HPDE6-E6E7 (cell line): ENCODE data around the gene ACSS1.
A peak's percentile ranks its signal among the peaks of the same experiment; 100 is the strongest.

Source experiments
- DNase-seq: peaks from one replicate; pipeline ENCODE4 v3.0.0; 2011; ENCODE audit warnings: missing footprints; ENCODE audit errors: extremely low spot score

Gene ACSS1

DNA sequence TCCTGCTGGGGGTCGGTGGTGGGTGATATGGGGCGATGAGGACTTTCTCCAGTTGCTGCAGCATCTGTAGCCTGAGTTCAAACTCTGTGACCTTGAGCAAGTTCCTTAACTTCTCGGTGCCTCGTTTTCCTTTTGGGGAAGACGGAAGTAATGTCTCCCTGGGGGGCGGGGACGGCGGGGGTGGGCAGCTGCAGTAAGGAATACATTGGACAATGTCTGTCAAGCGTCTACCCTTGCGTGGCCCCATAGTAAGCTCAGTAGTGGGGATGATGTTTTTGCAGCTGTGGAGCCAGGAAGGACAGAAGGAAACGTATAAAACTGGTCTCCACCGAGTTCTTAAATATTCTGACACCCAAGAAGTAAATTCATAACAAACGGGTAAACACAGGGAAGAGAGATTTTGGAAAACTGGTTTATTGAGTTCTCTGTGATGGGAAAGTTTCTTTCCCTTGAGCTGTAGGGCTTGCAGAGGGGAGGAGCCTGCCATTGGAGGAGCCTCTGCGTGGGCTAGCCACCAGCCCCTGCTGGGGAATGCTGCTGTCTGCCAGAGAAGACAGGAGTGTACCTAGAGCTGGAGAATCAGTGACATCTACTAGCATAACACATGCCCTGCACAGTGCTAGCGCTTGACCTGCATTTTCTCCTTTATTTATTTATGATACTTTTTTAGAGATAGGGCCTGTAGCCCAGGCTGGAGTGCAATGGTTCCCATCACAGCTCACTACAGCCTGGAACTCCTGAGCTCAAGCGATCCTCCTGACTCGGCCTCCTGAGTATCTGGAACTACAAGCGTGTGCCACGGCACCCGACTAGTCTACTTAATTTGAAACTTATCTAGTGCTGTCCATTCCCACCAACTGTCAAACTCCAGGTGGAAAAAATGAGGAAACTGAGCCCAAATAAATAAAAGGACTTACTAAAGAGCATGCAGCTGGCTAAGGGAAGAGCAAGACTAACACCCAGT is 1.2 kb upstream of the ACSS1 start:
- DNase-seq, result no peak

DNA sequence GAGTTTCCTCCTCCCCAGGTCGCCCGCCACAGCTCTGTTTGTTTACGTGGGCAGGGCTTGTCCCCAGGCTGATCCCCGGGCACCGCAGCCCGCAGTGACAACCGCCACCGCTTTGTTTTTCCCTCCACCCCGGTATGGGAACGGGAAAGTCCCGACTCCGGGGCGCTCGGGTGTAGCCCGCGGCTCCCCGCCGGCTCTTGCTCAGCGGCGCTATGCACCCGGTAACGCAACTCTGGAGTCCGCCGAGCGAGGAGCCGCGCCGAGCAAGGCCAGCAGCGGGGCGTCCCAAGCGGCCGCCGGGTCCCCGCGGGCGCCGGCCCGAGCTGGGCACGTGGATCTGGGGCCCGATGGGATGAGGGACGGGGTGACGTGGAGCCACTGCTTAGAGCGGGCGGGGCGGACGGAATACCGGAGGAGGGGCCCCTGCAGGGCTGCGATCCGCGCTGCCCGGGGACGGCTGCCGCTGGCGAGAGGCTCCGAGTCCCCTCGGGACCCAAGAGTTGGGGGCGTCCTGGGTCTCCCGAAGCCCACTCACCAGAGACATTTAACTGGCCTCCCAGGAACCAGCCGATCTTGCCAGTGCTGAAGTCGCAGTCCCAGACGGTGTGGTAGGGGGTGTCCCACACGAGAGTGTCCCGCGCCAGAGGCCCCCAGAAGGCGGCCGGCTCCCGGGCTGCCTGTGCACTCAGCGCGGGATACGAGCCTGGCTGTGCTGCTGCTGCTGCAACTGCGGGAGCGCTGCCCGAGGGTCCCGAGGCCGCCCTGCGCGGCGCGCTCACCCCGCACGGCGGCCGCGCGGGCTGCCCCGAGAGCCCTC is 497 bp downstream of the ACSS1 start:
- peak; percentile 77 for DNase-seq

DNA sequence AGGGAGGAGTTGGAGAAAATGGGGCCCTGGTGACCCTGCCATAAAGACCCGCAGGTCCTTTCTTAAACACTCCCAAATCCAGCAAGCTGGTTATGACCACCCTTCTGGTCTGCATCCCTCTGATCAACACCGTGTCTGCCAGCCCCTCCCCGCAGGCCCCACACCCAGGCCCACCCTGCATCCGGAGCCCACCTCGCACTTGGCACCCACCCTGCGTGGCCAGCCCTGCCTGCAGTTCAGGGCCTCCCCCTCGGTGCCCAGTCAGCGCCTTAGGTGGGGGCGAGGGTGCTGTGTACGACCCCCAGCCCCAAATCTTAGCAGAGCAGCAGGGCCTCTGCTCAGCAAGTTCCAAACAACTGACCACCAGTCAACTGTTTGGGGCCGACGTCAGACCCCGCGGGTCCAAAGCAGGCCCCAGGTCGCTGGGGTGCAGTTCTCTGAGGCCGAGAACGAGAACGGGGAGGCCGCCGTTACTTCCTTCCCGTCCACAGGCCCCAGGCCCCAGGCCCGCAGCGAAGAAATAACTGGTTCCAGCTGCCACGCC is 1.2 kb downstream of the ACSS1 start:
- DNase-seq, result no peak

DNA sequence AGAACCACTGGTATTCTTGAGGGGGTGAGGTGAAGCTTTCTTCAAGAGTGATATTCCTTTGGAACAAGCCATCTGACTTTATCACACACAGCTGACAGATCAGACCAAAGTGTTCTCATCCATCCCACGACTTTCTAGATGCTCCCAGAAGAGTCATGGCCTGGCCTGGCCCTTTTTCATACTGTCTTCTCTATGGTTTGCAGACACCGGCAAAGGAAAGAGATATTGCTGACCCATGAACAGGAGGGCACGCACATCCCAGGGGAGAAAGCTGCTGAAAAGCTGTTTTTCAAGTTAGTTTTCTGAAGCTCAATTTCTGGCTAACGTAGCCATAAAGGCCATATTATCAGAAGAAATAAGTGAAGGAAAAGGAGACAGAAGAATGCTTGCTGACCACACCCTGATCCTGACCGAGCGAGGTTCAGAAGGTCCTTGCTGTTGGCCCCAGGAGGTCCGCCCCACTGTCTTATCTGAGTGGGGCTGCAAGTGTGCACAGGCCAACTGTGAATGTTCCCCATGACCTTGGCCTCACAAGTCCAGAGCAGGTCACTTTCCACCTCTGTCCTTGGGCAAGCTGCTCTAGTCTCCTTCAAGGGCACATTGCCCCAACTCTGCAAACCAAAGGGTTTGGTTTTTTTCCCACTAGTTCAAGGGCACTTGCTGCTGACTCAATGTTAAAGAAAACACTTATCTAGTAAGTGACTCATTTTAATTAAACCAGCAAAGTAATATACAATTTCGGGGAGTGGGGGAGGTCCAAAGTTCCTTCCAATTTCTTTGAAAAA is 2.0 kb downstream of the ACSS1 start:
- DNase-seq, result no peak

DNA sequence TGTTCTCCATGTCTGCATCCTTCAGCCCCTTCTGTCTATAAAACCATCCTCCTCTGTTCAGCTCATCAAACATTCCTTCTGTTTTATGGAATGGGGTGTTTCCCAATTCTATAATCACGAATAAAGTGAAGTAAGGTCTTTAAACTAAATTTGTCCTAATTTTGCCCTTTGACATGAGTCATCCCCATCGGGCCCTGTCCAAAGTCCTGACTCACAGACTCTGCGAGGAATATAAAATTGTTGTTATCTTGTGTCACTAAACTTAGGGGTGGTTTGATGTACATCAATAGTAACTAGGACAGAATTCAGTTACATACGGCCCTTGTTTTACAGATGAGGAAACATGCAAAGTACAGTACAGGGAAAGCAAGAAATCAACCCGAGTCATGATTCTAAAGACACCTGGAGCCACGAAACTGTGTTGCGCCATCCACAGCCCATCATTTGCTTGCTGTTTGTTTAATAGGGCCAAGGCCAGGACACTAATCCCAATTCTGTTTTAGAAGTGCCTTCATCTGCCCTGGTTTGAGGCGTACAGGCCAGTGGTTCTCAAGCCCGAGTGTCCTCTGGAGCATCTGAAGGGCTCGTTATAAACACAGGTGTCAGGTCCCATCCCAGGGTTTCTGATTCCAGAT is 2.8 kb downstream of the ACSS1 start:
- no peak for DNase-seq

DNA sequence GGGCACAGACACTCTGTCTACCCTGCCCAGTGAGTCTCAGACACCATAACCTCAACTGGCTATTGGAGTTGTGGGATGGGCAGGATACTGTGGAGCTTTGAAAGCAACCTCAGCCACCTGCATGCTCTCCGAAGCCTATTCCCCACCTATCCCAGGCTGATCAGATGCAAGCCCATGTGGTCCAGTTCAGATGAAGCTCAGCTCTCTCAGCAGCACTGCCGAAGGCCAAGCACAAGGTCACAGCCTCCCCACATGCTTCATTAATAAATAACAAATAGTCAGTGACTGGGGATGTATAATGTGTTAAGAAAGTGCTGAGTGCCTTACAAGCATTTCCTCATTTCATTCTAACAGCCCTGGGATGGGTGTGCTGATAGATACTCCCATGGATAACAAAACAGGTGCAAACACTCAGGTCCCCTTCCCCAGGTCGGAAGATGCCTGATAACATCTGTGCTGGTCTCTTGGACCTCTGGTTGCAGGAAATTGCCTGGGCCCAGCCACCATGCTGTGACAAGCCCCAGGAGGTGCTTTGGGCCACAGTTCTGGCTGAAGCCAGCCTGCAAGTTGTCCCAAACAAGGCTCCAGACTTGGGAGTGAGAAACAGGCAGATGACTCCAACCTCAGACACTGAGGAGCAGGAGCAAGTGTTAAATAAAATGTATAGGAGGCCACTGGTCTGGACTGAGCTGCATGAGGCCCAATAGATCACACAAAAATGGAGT is 3.7 kb downstream of the ACSS1 start:
- DNase-seq, result no peak

DNA sequence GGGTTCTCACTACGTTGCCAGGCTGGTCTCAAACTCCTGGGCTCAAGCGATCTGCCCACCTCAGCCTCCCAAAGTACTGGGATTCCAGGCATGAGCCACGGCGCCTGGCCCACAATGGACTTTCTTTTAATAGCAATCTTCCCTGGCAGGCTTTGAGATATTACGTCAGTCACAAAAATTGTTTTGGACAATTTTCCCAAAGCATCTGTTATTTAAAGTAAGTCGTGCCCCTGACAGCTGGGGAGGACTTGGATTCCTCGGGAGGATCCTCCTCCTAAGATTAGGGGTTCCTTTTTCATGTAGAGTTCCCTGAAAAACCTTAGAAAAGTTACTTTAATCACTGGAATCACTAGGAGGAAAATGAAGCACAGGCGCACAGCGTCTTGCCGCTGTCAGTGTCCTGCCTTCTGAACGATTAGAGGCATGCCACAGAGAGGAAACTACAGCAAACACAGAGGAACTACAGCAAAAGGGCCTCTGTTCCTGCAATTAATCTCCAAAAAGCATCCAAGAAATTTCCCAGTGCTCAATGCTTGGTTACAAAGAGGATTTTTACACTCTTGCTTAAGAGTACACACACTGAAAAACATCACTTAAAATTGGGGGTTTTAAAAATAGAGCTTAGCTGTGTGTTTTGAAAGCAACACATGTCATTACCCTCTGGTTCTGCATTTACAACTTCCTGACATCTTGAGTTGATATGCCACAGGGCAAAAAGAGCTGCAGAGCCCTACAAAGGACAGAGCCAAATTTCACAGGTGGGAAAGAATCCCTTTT is 4.5 kb downstream of the ACSS1 start:
- no peak for DNase-seq

DNA sequence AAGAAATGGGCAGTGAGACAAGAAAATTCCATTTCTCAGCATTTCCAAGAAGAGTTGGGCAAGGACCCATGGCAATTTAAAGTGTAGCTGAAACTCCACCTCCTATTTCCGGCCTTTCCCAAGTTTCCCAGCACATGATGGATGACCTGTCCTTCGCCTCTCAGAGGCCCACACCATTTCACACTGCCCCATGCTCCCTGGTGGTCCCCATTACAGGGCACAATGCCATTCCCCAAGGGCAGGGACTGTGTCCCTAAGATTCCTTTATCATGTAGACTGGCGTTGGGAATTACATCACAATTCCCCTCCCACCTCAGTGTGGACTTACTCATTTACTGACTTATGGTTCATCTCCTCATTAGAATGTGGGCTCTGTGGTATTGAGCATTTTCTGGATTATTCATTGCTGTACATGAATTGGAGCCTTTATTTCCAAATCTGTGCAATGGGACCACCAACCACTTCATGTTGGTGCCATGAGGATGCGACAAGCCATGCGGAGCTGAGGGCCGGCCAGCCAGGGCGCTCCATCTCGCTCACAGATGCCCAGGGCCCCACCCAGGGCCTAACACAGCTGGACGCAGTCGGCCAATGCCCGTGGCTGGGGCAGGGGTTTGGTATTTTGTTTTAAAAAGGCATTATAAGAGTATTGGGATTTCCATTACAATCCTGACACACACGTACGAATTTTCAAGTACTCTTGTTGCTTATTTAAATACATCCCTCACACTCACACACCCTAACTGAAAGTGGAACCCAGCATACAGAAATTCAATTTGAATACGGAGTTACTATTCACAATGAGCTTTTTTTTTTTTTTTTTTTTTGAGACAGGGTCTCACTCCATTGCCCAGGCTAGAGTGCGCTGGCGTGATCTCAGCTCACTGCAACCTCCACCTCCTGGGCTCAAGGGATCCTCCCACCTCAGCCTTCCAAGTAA is 5.4 kb downstream of the ACSS1 start:
- no peak for DNase-seq

DNA sequence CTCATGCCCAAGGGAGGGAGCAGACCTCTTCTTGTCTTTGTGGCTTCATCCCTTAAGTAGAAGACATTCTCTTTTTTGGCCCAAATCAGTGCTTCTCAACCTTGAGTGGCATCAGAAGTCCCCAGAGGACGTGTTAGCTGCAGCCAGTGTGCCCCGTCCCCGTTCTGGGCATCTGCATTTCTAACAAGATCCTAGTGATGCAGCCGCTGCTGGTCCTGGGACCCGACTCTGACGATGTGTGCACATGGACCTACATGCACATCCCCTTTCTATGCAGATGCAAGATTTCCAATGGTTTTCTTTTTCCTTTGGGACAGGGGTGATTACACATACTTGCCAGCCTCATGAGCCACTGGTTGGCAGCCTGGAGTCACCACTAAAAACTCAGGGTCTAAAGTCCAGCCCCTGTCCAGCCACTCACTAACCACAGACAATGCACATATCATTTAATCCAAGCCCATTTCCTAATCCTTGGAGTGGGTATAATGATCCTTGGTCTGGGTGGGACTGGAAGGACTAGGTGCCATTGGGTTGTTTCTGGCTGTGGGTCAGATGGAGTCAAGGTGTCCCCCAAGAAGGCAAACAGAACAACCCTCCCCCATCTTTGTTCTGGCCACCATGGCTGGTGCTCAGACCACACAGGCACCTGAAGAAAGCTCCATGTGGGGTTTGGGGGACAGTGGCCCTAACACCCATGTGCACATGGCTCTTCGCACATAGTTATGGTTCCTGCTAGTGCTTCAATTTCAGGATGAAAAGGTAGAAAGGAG is 6.4 kb downstream of the ACSS1 start:
- DNase-seq, result no peak

DNA sequence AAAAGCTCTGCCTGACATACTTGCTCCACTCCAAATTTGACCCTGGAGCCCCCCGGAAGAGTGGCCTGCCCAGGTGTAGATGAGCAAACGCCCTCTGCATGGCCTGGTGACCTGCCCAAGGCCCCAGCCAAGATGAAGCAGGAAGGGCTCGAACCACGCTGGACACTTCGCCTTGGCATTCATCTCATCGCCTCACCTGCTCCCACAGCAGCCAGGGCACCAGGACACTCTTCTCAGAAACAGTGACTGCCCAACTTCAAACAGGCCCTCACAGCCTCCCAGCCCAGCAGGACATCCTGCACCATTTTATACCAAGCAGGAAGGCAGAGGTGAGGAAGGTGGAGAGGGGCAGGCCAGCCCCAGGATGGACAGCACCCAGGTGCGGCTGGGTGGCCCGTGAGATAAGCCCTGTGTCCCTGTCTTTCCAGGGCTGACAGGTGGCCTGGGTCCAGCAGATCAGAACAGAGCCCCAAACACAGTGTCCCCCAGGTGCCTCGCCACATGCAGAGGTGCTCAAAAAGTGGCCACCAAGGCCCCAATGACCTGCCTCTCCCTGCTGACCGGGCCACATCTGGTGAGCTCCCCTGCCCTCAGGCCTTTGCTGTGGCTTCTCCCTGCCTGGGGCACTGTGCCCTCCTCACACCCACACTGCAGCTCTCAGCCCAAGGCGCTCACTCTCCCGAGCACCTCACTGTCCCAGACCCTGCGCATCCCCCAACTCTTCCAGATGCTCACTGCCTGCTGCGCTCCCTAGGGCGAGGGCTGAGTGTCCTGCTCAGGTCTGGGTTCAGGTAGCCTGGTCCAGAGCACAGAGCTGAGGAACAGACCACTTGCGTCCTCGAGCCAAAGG is 7.2 kb downstream of the ACSS1 start:
- no peak for DNase-seq

DNA sequence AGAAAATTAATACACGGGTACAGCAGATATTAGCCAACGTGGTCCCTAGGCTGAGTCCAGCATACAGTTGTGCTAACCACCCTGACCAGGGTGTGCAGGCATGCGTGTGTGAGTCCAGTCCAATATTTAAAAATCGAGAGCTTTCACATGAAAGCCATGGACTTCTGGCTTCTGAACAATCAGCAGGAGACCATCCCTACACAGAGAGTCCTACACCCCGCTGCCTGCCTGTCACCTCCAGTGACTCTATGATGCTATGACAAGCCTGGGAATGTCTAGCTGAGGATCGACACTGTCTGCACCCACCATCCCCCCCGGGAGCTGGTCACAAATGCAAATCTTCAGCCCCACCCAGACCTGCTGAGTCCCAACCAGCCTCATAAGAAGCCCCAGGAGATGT is 7.9 kb downstream of the ACSS1 start:
- no peak for DNase-seq

DNA sequence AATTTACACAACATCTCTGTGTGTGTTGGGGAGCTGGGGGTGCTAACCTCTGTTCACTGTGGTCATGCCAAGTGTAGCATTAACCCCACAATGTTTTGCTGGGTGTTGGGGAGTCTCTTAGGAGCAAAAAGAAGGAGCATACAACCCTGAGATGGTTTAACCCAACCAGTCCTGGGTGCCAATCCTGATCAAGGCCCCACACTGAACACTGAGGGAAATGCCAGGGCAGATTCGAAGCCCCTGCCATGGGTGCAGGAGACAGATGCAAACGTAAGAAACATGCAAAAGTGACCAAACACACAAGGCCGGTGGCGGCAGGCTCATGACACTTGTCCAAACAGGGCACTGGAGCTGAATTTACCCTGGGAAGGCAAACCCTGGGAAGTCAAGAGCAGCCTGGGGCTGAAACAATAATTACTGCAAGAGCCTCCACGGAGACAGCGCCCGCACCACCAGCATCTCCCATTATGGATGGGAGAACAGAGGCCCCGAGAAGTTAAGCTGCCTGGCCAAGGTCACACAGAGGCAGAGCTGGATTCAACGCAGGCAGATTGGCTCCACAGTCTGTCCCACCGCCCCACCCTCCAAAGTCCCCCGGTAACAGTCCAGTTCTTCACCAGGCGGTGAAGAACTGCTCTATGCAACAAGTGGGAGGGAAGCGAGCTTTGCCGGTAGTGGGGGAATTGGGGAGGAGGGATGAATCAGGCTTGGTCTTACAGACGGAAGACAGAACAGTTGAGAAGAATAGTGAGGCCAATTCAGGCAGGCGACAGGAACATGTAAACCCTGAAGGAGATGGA is 8.5 kb downstream of the ACSS1 start:
- DNase-seq, result no peak

DNA sequence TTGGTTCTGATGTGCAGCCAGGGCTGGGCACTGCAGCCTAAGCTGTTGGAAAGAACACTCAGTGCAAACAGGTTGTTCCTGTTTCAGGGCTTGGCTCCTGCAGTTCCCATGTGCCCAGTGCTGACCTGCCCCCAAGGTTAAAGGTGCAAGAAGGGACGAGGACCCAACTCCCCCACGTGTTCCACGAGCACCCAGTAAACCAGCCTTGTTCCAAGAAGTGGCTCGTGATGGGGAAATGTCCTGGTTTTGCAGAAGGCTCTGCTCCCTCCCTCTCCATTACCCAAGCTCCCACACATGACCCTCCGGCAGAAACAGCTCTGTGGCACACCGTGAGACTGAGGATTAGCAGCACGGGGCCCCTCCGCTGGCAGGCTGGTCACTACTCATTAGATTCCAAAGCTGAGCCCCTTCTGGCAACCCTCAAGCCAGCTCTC is 9.4 kb downstream of the ACSS1 start:
- no peak for DNase-seq

DNA sequence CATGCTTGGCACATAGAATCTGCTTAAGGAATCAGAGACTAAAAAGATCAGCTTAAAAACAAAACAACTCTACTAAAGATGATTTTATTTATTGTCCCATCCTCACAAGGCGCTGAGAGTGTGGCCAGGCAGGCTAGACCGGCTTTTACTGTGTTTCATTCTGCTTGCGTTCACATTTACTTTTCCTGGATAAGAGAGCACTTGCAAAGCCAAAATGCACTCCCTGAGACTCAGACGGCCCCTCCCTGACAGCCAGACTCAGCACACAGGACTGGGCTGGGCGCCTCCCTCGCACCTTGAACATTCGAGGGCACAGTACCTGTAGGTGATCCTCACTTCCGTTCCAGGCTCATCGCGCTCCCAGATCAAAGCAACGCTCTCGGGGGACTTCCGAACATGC is 10.2 kb downstream of the ACSS1 start:
- DNase-seq, result no peak

DNA sequence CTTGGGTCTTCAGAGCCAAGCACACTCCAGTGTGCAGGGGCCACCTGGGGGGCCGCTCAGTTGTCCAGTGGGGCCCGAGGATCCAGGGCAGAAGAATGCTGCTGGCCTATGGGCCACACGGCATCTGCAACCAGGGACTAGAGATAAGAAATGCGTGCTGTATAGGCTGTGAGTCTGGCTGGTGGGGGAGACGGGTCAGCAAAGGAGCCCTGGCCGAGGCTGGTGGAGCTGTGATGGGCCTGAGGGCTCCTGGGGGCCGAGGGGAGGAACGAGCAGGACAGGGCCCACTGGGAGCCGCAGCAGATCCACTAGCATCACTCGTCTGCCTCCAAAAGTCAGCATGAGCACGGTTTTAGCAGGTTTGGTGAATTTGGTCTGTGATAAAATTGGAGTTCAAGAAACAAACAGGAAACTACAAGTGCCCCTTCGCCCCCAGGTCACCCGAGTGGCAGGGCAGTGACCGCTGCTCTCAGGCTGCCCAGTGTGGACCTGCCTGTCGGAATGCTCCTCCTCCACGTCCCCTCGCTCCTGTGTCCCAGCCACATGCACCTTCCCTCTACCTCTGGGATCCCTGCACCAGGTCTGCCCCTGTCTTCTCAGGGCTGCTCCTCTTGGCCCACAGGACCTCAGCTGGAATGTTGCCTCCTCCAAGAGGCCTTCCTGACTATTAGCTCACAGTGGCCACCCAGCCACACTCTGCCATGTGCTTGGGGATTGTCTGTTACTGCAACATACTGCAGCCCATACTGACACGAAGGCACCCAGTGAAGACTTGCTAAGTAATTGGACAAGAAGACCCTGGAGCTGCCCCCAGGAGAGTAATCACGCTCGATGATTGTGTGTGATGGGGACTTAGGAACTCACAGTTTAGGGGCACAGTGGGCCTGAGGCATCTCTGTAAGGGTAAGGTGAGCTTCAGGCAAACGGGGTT is 10.9 kb downstream of the ACSS1 start:
- no peak for DNase-seq
